ENCODE measurements around the gene SAG. TPM values are rescaled to one million over a fixed set of nuclear protein-coding genes. Genes with fewer than 3 reads are reported as not detected.

The SAG gene
- total RNA-seq, 1 donor from 2014 or later = not detected

GRCh38 chr2:233267516-233268245, 39.9 kb upstream of the SAG start:
- no peak for TF ChIP-seq CTCF (IDR thresholded peaks at IDR 0.05; ENCODE audit: unreplicated experiment)
- DNase-seq (ENCODE audit: low spot score, unreplicated experiment) = no peak
- no peak overlapping the region for H3K27ac Mint-ChIP-seq
- peaks cover 3% of the 10 kb centered on the region for H3K4me1 Mint-ChIP-seq (ENCODE audit: low read depth)
- H3K4me3 Mint-ChIP-seq (ENCODE audit: low read depth) = no peak overlapping the region
- peaks cover 36% of the 10 kb centered on the region for H3K36me3 Mint-ChIP-seq (ENCODE audit: insufficient read depth)
- no peaks in the 10 kb centered on the region for H3K9me3 Mint-ChIP-seq (ENCODE audit: low read depth)
- H3K27me3 Mint-ChIP-seq = no peaks in the 10 kb centered on the region

DNA sequence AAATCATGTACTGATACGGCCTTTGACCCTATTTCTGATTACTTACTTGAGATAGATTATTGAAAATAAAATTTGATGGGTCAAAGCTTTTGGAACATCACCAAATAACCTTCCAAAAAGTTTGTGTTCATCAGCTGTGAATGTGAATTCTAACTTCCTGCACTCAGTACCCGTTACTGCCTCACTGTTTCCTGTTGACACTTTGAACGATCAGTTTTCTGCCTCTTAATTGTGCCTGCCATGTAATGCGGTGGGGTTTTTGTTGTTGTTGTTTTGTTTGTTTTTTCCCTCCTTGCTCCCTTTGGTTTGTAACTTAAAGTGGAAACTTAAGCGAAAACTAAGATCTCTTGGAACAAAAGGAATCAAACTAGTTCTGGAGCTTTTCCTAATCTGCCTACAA, 37.2 kb upstream of the SAG start:
- TF ChIP-seq CTCF (IDR thresholded peaks at IDR 0.05; ENCODE audit: unreplicated experiment) = no peak
- Mint-ChIP-seq H3K4me3 (ENCODE audit: low read depth) (no peak overlapping the region), H3K36me3 (ENCODE audit: insufficient read depth) (peaks cover 43% of the 10 kb centered on the region)

DNA sequence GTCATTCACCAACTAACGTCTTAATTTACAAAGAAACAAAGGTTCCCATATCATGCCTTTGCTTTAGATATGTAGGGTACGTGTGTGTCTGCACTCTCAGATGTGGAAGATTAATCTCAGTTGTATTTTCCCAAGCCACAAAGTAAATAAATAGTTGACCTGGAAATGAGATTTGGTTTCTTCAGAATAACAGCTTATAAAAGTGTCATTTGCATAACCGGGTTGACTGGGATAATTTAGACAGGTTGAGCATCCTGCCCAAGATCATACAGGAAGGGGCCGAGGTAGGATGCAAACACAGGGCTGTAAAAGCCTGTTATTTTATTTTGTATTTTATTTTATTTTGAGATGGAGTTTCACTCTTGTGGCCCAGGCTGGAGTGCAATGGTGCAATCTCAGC, 36.7 kb upstream of the SAG start:
- no peak for TF ChIP-seq CTCF (IDR thresholded peaks at IDR 0.05; ENCODE audit: unreplicated experiment)
- Mint-ChIP-seq H3K27me3 (no peaks in the 10 kb centered on the region), H3K27ac (no peak overlapping the region), H3K9me3 (ENCODE audit: low read depth) (no peaks in the 10 kb centered on the region), H3K4me3 (ENCODE audit: low read depth) (no peak overlapping the region), H3K36me3 (ENCODE audit: insufficient read depth) (peaks cover 39% of the 10 kb centered on the region), H3K4me1 (ENCODE audit: low read depth) (no peaks in the 10 kb centered on the region)
- DNase-seq (ENCODE audit: low spot score, unreplicated experiment) = no peak

More for the DNA sequence above, 37.2 kb upstream of the SAG start:
- Mint-ChIP-seq H3K9me3 (ENCODE audit: low read depth) (no peaks in the 10 kb centered on the region), H3K27me3 (no peaks in the 10 kb centered on the region), H3K27ac (no peak overlapping the region), H3K4me1 (ENCODE audit: low read depth) (peaks cover 3% of the 10 kb centered on the region)
- no peak for DNase-seq (ENCODE audit: low spot score, unreplicated experiment)

DNA sequence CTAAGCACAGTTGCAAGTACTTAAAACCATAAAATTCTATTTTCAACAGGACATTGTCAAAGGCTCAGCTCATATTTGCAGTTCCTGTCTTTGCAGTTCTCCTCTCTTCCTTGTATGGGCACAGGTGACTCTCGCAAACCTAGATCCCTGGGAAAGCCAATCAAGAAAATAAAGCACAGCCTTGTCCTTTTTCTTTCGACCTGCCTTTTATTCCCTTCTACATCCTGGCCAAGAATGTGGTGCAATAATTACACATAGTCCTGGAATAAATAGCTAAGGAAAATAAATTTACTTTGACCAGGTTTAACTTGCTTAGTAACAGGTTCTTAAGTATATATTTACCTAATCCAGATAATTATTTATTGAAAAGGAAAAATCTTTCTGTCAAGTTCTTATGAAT, 35.9 kb upstream of the SAG start:
- Mint-ChIP-seq H3K4me3 (ENCODE audit: low read depth) (no peak overlapping the region), H3K36me3 (ENCODE audit: insufficient read depth) (peaks cover 33% of the 10 kb centered on the region), H3K4me1 (ENCODE audit: low read depth) (no peaks in the 10 kb centered on the region), H3K9me3 (ENCODE audit: low read depth) (no peaks in the 10 kb centered on the region), H3K27ac (no peak overlapping the region), H3K27me3 (no peaks in the 10 kb centered on the region)
- TF ChIP-seq CTCF (IDR thresholded peaks at IDR 0.05; ENCODE audit: unreplicated experiment) = no peak
- DNase-seq (ENCODE audit: low spot score, unreplicated experiment) = no peak

DNA sequence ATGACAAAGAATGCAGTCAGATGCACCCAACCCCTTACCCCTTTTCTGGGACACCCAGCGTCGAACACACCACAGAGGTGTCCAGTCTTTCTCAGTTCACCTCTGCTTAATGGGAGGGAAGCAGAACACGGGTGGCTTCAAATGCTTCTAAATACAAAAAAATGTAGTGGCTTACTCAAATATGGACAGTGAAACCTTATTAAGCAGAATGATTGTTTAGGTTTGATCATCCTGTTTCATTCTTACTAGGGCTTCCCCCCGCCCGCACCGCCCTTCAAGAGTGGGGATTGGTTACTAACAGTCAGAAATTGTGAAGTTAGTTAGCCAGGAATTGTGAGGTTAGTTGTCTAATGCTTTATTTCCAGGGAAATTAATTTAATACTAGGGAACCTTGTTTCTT, 34.5 kb upstream of the SAG start:
- no peak overlapping the region for H3K4me3 Mint-ChIP-seq (ENCODE audit: low read depth)
- H3K27me3 Mint-ChIP-seq = no peaks in the 10 kb centered on the region
- H3K9me3 Mint-ChIP-seq (ENCODE audit: low read depth) = no peaks in the 10 kb centered on the region
- no peak overlapping the region for H3K27ac Mint-ChIP-seq
- no peak for TF ChIP-seq CTCF (IDR thresholded peaks at IDR 0.05; ENCODE audit: unreplicated experiment)
- no peaks in the 10 kb centered on the region for H3K4me1 Mint-ChIP-seq (ENCODE audit: low read depth)
- DNase-seq (ENCODE audit: low spot score, unreplicated experiment) = no peak
- H3K36me3 Mint-ChIP-seq (ENCODE audit: insufficient read depth) = peaks cover 32% of the 10 kb centered on the region

Measured in progenitor cell of endocrine pancreas (in vitro differentiated cells).